ENCODE results near the gene ST6GALNAC6.

DNA sequence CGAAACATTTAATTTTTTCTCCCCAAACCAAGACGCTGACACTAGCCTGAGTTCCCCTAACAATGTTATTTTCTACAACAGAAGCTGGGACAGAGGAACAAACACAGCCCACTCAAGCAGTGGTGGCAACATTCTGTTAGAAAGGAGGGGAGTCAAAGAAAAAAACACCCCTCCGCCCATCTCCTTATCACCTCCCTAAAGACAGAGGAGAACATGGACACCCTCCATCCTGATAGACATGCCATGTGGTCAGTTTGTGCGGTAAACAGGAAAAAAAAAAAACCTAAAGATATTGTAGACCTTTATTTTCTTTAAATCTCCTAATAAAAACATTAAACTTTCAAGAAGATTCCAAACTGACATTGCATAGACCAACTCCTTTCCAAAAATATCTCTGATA, 41.2 kb upstream of the ST6GALNAC6 start:
- no peak for TF ChIP-seq POLR2A (IDR thresholded peaks at IDR 0.05; ENCODE audit: low read length)
- no peak for TF ChIP-seq GATA1 (IDR thresholded peaks at IDR 0.05; ENCODE audit: low read depth, low read length)

Data from erythroblast (primary cell).